ENCODE measurements around the gene MARK3.

Gene MARK3

GRCh38 chr14:103367995-103368394 is 17.2 kb upstream of the MARK3 start:
- DNase-seq, result no peak

GRCh38 chr14:103370087-103370486 is 15.1 kb upstream of the MARK3 start:
- no peak for DNase-seq

- DNase-seq, result no peak
Measured at GRCh38 chr14:103372017-103372416, 13.2 kb upstream of the MARK3 start.

- DNase-seq, result no peak
Measured at GRCh38 chr14:103372552-103373304, 12.5 kb upstream of the MARK3 start.

GRCh38 chr14:103374121-103374520 is 11.1 kb upstream of the MARK3 start:
- DNase-seq, result no peak

- DNase-seq, result no peak
Measured at GRCh38 chr14:103377522-103378037, 7.6 kb upstream of the MARK3 start.

- DNase-seq, result no peak
Measured at GRCh38 chr14:103378038-103378854, 7.0 kb upstream of the MARK3 start.

GRCh38 chr14:103380719-103381377 is 4.4 kb upstream of the MARK3 start:
- DNase-seq, result no peak

- no peak for DNase-seq
Measured at GRCh38 chr14:103382376-103382775, 2.8 kb upstream of the MARK3 start.

GRCh38 chr14:103384450-103385151 is 614 bp upstream of the MARK3 start:
- no peak for DNase-seq

GRCh38 chr14:103385929-103386712 is 906 bp downstream of the MARK3 start:
- peak; percentile 19 for DNase-seq

- no peak for DNase-seq
Measured at GRCh38 chr14:103386713-103387329, 1.6 kb downstream of the MARK3 start.

- no peak for DNase-seq
Measured at GRCh38 chr14:103388664-103389063, 3.4 kb downstream of the MARK3 start.

- no peak for DNase-seq
Measured at GRCh38 chr14:103390605-103391004, 5.4 kb downstream of the MARK3 start.

- DNase-seq, result no peak
Measured at GRCh38 chr14:103391048-103391447, 5.8 kb downstream of the MARK3 start.

- no peak for DNase-seq
Measured at GRCh38 chr14:103392106-103392505, 6.9 kb downstream of the MARK3 start.

- no peak for DNase-seq
Measured at GRCh38 chr14:103392572-103392971, 7.4 kb downstream of the MARK3 start.

- no peak for DNase-seq
Measured at GRCh38 chr14:103393070-103393469, 7.9 kb downstream of the MARK3 start.

- DNase-seq, result no peak
Measured at GRCh38 chr14:103393676-103394626, 8.7 kb downstream of the MARK3 start.

GRCh38 chr14:103395244-103395643 is 10.0 kb downstream of the MARK3 start:
- no peak for DNase-seq
